ENCODE data around the gene MICU1. TPM values are rescaled to one million over a fixed set of nuclear protein-coding genes. Genes with fewer than 3 reads are reported as not detected.

Gene MICU1
- total RNA-seq, 1 experiment from 2014 or later, result 46.9 TPM

- ATAC-seq, result no peak
- intact Hi-C loops (cut with micrococcal nuclease; ENCODE audit: unreplicated experiment) (no loop called here), in situ Hi-C loops (cut with HindIII; ENCODE audit: low pct_unique_long_range_greater_than_20kb, low sequenced_read_pairs) (no loop called here)
- no peaks in the 10 kb centered on the region for H3K36me3 ChIP-seq (ENCODE audit: control insufficient read depth, insufficient read depth, low read length)
- CTCF ChIA-PET, result no interaction called here
- no peaks in the 10 kb centered on the region for H3K4me1 ChIP-seq (ENCODE audit: control insufficient read depth, insufficient read depth, low read length)
- TF ChIP-seq REST (IDR thresholded peaks at IDR 0.05; ENCODE audit: insufficient read depth in 1 of 2, low read depth in 2 of 2, low read length in 1 of 2) (no peak), POLR2AphosphoS5 (IDR thresholded peaks at IDR 0.05; ENCODE audit: low read depth, low read length) (no peak), TCF7L2 (IDR thresholded peaks at IDR 0.05; ENCODE audit: low read depth, low read length) (no peak), SIN3A (IDR thresholded peaks at IDR 0.05; ENCODE audit: borderline replicate concordance, insufficient read depth, low read depth, low read length) (no peak), CTCF (IDR thresholded peaks at IDR 0.05) (no peak)
- H3K27me3 ChIP-seq (ENCODE audit: control insufficient read depth, insufficient read depth, low read length), result no peaks in the 10 kb centered on the region
- no peak overlapping the region for H3K4me3 ChIP-seq (ENCODE audit: low read depth in 2 of 2, low read length in 2 of 2)
- no peak overlapping the region for H3K27ac ChIP-seq (ENCODE audit: low read length)
- POLR2A ChIA-PET, result no interaction called here
- H3K9me3 ChIP-seq (ENCODE audit: control insufficient read depth, insufficient read depth, low read depth, low read length), result no peaks in the 10 kb centered on the region
- no peak for DNase-seq (ENCODE audit: low read depth, low spot score)
- no TSS peak for BruUV-seq (replicated peaks)
Measured at GRCh38 chr10:72661431-72661830, 35.6 kb upstream of the MICU1 start.

- H3K9me3 ChIP-seq (ENCODE audit: control insufficient read depth, insufficient read depth, low read depth, low read length), result no peaks in the 10 kb centered on the region
- ATAC-seq, result no peak
- DNase-seq (ENCODE audit: low read depth, low spot score), result no peak
- no peak for TF ChIP-seq TCF7L2 (IDR thresholded peaks at IDR 0.05; ENCODE audit: low read depth, low read length)
- TF ChIP-seq SIN3A (IDR thresholded peaks at IDR 0.05; ENCODE audit: borderline replicate concordance, insufficient read depth, low read depth, low read length), result no peak
- TF ChIP-seq POLR2AphosphoS5 (IDR thresholded peaks at IDR 0.05; ENCODE audit: low read depth, low read length), result no peak
- TF ChIP-seq CTCF (IDR thresholded peaks at IDR 0.05), result no peak
- no peak for TF ChIP-seq REST (IDR thresholded peaks at IDR 0.05; ENCODE audit: insufficient read depth in 1 of 2, low read depth in 2 of 2, low read length in 1 of 2)
- no peak overlapping the region for H3K4me3 ChIP-seq (ENCODE audit: low read depth in 2 of 2, low read length in 2 of 2)
- H3K27me3 ChIP-seq (ENCODE audit: control insufficient read depth, insufficient read depth, low read length), result no peaks in the 10 kb centered on the region
- no TSS peak for BruUV-seq (replicated peaks)
- ChIA-PET POLR2A (interaction anchor here (0.6 kb wide), 1 partner anchor 9 kb away, joined by 3 read pairs; no protein-coding TSS in a partner anchor), CTCF (interaction anchor here (0.6 kb wide), 1 partner anchor 388 kb away, joined by 3 read pairs; no protein-coding TSS in a partner anchor)
- H3K4me1 ChIP-seq (ENCODE audit: control insufficient read depth, insufficient read depth, low read length), result no peaks in the 10 kb centered on the region
- in situ Hi-C loops (cut with HindIII; ENCODE audit: low pct_unique_long_range_greater_than_20kb, low sequenced_read_pairs) (no loop called here), intact Hi-C loops (cut with micrococcal nuclease; ENCODE audit: unreplicated experiment) (no loop called here)
- H3K36me3 ChIP-seq (ENCODE audit: control insufficient read depth, insufficient read depth, low read length), result no peaks in the 10 kb centered on the region
- H3K27ac ChIP-seq (ENCODE audit: low read length), result no peak overlapping the region
Measured at GRCh38 chr10:72660220-72660619, 34.3 kb upstream of the MICU1 start.
